GM18526 (cell line): Measurements from ENCODE around the gene ESR1.

Experiments
- POLR2A ChIP-seq: IDR thresholded peaks from 3 replicates; pipeline ENCODE4 v1.6.1; 2011; ENCODE audit not compliant: insufficient read length; ENCODE audit errors: extremely low read depth

Gene ESR1

GRCh38 chr6:151807513-151808370 is at the start of gene ESR1:
TSS of gene ESR1 (plus strand) at chr6:151807682. CDS start at chr6:151807913, 231 bp downstream.
- no peak for TF ChIP-seq POLR2A

- no peak for TF ChIP-seq POLR2A
These were observed 47.0 kb upstream of the ESR1 start for GRCh38 chr6:151760486-151760885.

- TF ChIP-seq POLR2A: no peak
These were observed 45.6 kb upstream of the ESR1 start for GRCh38 chr6:151761851-151762250.

- TF ChIP-seq POLR2A: no peak
These were observed 44.7 kb upstream of the ESR1 start for GRCh38 chr6:151762817-151763216.

- TF ChIP-seq POLR2A: no peak
These were observed 44.2 kb upstream of the ESR1 start for GRCh38 chr6:151763303-151763702.

GRCh38 chr6:151763938-151764680 is 43.4 kb upstream of the ESR1 start:
- no peak for TF ChIP-seq POLR2A

GRCh38 chr6:151765444-151765886 is 42.0 kb upstream of the ESR1 start:
- no peak for TF ChIP-seq POLR2A

- no peak for TF ChIP-seq POLR2A
These were observed 35.0 kb upstream of the ESR1 start for GRCh38 chr6:151772446-151772845.

- no peak for TF ChIP-seq POLR2A
These were observed 34.1 kb upstream of the ESR1 start for GRCh38 chr6:151773382-151773781.

GRCh38 chr6:151782560-151782959 is 24.9 kb upstream of the ESR1 start:
- TF ChIP-seq POLR2A: no peak

- TF ChIP-seq POLR2A: no peak
These were observed 23.8 kb upstream of the ESR1 start for GRCh38 chr6:151783692-151784091.

- TF ChIP-seq POLR2A: no peak
These were observed 22.9 kb upstream of the ESR1 start for GRCh38 chr6:151784441-151785214.

- no peak for TF ChIP-seq POLR2A
These were observed 10.5 kb upstream of the ESR1 start for GRCh38 chr6:151796842-151797530.

GRCh38 chr6:151803743-151804142 is 3.7 kb upstream of the ESR1 start:
- TF ChIP-seq POLR2A: no peak
